ENCODE data around the gene SNCG. TPM values are rescaled to one million over a fixed set of nuclear protein-coding genes. Genes with fewer than 3 reads are reported as not detected.
"Not testable (repeated sequence)": the region's sequence is repeated elsewhere in the genome, so short reads cannot be mapped to it uniquely, and the experiment has no call there.

SNCG gene
- total RNA-seq, 2 donors from 2014 or later = 2.6 to 6.8 TPM

DNA sequence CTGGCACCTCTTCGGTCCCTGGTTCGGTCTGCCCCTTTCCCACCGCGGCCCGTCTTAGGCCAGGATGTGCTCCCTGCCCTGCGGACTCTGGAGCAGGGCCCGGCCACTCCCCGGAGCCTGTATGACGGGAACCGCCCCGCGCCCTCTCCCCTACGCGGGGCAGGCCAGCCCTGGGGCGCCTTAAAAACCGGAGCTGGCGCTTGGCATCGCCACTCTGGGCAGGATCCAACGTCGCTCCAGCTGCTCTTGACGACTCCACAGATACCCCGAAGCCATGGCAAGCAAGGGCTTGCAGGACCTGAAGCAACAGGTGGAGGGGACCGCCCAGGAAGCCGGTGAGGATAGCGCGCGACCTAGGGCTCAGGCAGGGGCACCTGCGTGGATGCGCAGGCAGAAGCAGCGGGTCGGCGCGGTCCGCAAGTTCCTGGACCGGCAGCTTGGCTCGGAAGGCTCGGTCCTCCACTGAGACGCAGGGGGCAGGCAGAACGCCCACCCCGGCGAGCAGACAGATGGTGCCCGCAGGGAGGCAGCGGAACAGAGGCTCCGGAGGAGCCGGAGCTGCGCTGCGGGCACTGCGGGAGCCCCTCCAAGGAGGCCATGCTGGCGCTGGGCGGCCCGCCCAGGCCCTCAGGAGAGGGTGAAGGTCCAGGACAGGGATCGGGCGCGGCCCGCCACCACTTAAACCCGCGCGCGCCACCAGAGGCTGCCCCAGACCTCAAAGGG, 10.0 kb downstream of the SNCG start, which contains the start of gene ADIRF:
TSS of gene ADIRF (plus strand) at position 212 of the 723 bp plus-strand sequence. CDS start at position 275, 63 bp downstream.
- intact Hi-C loops (cut with DNase I, micrococcal nuclease) = loop anchor here in 1 of 2 donors (10.0 kb wide), 1 partner anchor 284 kb away; no protein-coding TSS in a partner anchor
- DNase-seq (peak; percentile 76 to 81), ATAC-seq (peak; percentile 68)

DNA sequence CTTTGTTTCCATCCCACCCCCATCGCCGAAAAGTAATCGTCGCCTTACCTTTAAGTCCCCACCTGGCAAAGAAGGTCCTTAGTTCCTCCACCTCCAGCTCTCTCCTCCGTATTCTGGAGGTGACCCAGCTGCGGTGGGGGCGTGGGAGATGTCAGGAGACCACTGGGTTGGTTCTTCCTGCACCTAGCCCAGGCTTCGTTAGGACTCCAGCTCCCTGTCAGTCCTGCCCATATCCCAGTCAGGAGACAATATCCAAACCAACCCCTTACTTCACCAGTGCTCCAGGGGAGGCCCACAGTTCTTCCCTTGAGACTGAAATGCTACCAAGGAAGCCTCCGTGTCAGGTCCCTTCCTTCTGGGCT, 10.6 kb downstream of the SNCG start:
- no peak for DNase-seq
- ATAC-seq = no peak
- intact Hi-C loops (cut with DNase I, micrococcal nuclease) = loop anchor here in 1 of 2 donors (10.0 kb wide), 1 partner anchor 284 kb away; no protein-coding TSS in a partner anchor

DNA sequence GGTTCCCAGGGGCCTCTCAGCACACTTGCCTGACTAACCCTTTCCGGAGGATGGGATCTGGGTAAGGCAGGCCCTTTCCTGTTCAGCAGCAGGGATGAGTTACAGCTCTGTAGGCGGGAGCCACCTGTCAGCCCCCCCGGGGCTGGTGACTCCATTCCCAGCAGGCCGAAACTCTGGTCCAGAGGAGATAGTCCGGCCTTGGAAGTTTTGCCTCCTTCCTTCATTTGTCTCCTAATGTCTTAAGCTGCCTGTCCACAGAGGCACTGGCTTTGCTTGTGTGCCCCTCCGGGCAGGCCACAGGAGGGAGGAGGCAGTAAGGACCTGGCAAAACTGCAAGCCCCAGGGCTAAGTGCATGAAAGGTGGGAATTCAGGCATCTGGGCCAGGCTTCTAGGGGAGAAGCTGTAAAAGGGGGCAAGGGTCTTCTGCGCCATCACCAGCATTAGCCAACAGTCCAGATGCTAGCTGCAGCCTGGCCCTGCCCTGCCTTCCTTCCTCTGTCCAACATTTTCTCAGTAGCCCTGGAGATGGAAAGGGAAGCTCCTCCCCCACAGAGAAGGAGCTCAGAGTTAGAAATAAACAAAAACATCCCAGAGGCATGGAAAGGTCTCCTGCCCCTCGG, 11.1 kb downstream of the SNCG start:
- ATAC-seq = no peak
- intact Hi-C loops (cut with DNase I, micrococcal nuclease) = loop anchor here in 1 of 2 donors (10.0 kb wide), 2 partner anchors 115 to 285 kb away; no protein-coding TSS in a partner anchor
- DNase-seq = no peak

DNA sequence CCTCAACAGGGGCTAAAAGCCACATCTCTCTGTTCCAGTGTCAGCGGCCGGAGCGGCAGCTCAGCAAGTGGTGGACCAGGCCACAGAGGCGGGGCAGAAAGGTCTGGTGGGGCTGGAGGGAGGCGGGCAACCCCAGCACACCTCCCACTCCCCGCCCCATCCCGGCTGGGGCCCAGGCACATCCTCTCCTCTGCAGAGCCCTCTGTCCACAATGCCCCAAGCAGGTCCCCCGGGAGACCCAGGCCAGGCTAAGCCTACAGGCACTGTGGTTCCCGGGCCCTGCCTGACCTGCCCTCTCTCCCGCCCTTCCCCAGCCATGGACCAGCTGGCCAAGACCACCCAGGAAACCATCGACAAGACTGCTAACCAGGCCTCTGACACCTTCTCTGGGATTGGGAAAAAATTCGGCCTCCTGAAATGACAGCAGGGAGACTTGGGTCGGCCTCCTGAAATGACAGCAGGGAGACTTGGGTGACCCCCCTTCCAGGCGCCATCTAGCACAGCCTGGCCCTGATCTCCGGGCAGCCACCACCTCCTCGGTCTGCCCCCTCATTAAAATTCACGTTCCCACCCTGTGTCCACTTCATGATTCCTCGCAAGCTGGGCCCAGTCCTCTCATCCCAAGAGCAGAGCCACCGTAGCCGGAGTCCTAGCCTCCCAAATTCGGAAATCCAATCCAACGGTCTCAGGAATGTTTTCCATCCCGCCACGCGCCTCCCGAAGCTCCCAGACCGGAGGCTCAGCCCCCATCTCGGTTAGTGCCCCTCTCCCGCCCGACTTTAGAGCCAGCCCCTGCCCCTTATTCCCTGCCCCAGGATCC, 12.0 kb downstream of the SNCG start:
- intact Hi-C loops (cut with DNase I, micrococcal nuclease) = loop anchor here in 1 of 2 donors (10.0 kb wide), 1 partner anchor 114 kb away; no protein-coding TSS in a partner anchor
- ATAC-seq (no peak), DNase-seq (peak; percentile 60 to 71)

DNA sequence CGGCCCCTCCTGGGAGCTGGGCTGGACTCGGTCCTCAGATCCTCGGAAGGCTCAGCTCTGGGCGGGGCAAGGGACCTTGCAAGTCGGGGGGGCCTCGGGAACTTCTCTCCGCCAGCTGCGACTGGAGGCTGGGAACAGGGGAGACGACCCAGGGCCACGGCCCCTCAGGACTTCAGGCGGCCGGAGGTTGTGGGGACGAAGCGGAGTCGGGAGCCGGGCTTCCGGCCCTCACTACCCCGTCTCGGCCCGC, 12.5 kb downstream of the SNCG start:
- ATAC-seq = peak; percentile 11
- intact Hi-C loops (cut with DNase I, micrococcal nuclease) = loop anchor here in 1 of 2 donors (10.0 kb wide), 1 partner anchor 114 kb away; no protein-coding TSS in a partner anchor

DNA sequence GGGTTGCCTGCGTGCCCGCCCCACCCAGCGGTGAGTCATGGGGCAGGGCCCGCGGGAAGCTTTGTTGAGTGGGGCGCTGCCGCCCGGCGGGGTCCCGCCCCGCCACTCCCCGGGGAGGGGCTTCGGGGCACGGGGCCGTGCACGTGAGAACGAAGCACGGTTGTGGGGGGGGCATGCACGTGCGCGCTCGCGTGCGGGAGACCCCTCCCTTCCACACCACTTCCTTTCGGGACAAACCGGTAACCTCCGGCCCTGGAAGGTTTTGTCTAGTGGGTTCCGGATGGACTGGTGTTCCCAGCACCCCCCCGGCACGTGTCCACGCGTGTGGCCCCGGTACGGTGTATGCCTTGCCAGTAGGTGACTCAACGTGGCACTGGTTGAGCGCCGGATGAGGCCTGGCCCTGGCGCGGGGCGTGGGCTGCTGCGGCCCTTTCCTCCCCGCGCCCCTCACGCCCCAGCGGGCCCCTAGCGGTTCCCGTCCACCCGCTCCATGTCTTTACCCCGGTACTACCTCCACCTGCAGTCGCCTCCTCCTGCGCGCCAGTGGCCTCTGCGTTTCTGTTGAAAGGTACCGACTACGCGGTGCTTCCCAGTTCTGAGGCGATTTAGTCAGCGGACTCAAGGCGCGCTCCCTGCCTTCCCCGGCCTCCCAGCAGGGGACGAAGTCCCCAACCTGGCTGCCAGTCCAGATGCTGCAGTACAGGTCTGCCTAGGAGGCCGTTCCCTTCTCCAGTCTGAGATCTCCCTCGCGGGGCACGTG, 13.0 kb downstream of the SNCG start:
- peak; percentile 89 to 92 for DNase-seq
- intact Hi-C loops (cut with DNase I, micrococcal nuclease) = loop anchor here in 1 of 2 donors (10.0 kb wide), 1 partner anchor 113 kb away; no protein-coding TSS in a partner anchor
- ATAC-seq = peak; percentile 78

More for the DNA sequence above, 12.5 kb downstream of the SNCG start:
- no peak for DNase-seq

DNA sequence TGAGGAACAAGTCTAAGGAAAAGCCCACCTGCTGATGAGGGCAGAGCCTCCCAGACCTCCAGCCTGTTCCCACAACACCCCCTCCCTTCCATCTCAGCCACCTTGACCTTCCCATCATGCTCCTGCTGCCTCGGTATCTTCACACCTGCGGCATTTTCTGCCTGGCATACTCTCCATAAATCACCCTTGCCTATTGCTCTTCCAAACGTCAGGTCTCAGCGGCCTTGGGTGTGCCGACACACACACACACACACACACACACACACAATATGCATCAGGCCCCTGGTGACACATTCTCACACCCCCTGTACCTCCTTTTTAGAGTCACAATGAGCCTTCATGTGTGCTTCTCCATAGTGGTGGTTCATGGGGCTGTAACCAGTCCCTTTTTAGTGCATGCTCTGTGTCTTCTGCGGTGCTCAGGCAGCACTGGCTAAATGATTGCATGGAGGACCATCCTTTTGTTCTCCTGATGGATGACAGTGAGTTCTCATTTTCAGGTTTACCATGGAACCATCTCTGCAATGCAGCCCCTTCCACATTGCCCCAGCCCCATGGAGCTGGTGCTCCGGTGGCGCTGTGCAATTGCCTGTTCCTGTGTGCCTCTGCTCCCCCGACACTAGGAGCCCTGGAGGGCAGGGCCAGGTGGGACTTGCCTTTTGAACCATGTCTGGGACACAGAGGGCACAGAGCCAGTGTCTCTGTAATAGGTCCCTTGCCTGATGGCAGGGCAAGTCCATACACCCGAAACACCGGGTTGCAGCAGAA, 14.4 kb downstream of the SNCG start:
- intact Hi-C loops (cut with DNase I, micrococcal nuclease) = loop anchor here in 1 of 2 donors (10.0 kb wide), 1 partner anchor 112 kb away; no protein-coding TSS in a partner anchor
- DNase-seq (no peak), ATAC-seq (no peak)

DNA sequence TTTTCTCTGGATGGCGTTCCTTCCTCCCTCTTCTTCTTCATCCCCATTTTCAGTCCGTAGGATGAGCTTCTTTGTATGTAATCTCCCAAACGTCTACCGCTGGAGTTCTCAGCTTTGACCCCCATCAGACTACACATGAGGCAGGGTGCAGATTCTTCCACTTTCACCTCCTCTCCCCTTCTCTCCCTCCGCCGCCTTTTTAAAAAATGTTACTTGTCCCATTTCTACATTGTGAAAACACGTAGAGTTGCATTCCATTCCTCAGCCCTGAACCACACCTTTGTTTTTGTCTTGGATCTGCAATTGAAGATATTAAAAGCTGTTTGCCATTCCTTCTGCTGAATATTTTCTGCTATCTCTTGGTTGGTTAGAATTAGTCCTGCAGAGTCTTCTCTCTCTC, 16.1 kb downstream of the SNCG start:
- no peak for ATAC-seq
- intact Hi-C loops (cut with DNase I, micrococcal nuclease) = loop anchor here in 1 of 2 donors (10.0 kb wide), 1 partner anchor 110 kb away; no protein-coding TSS in a partner anchor
- no peak for DNase-seq

DNA sequence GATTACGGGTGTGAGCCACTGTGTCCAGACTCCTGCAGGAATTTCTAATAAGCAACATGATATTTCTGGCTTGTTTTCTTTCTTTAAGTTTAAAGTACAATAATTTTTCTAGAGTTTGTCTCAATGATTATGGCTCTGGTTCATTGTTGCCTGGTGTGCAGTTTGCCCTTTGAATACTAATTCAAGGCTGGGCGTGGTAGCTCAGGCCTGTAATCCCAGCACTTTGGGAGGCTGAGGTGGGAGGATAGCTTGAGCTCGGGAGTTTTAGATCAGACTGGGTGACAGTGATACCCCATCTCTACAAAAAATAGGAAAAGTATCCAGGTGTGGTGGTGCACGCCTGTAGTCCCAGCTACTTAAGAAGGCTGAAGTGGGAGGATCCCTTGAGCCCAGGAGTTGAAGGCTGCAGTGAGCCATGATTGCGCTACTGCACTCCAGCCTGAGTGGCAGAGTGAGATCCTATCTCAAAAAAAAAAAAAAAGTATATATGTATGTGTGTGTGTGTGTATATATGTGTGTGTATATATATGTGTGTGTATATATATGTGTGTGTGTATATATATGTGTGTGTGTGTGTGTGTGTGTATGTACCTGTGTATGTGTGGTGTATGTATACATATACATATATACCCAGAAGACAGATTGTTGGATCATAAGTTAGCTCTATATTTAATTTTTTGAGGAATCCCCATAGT, 18.1 kb downstream of the SNCG start:
- intact Hi-C loops (cut with DNase I, micrococcal nuclease) = loop anchor here in 1 of 2 donors (10.0 kb wide), 1 partner anchor 108 kb away; no protein-coding TSS in a partner anchor
- ATAC-seq = peak; percentile 24
- no peak for DNase-seq

DNA sequence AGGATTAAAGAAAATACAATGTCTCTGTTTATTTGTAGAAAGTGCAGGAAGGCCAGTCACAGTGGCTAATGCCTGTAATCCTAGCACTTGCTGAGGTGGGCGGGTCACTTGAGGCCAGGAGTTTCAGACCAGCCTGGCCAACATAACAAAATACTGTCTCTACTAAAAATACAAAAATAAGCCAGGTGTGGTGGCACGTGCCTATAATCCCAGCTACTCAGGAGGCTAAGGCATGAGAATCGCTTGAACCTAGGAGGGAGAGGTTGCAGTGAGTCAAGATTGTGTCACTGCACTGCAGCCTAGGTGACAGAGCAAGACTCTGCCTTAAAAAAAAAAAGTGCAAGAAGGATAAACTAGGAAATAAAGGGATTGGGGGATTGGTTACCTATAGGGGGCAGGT, 20.1 kb downstream of the SNCG start:
- intact Hi-C loops (cut with DNase I, micrococcal nuclease) = loop anchor here in 1 of 2 donors (10.0 kb wide), 1 partner anchor 106 kb away; no protein-coding TSS in a partner anchor
- not testable (repeated sequence) for DNase-seq, ATAC-seq

DNA sequence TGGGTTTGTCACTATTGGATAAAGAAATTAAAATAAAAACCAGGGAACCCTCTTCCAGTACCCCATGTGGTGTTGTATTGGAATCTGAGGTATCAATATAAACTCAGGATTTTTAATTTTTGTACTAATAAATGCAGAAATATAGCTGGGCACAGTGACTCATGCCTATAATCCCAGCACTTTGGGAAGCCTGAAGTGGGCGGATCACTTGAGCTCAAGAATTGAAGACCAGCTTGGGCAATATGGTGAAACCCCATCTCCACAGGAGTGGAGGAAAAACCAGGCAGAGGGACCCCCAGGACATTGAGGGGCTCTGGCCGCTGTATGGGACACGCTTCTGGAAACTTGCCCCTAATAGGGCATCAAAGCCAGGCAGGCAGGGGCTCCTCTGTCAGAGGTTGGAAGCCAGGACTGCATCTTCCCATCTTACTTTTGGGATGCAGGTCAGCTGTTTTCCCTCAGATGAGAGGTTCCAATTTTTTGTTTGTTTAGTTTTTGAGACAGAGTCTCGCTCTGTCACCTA, 21.0 kb downstream of the SNCG start:
- intact Hi-C loops (cut with DNase I, micrococcal nuclease) = loop anchor here in 1 of 2 donors (10.0 kb wide), 1 partner anchor 105 kb away; no protein-coding TSS in a partner anchor
- no peak for ATAC-seq

DNA sequence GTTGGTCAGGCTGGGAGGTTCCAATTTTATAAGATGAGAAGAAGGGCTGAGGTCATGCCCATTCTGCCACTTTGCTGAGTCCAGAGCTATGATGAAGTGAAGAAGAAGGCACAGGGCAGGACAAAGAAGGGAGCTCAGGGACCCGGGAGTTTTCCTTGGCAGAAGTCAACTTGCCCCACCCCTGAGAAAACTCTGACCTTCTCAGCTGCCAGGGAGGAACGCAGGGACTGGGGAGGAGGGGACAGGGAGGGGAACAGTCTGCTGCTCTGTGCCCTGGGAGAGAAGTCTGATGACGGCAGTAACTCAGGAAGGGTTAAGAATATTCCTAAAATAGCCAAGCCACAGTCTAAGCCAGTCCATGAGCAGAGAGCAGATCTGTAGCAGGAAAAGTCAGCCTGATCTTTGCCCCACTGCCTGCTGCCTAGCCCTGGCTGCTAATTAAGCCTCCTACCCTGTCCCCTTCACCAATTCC, 21.6 kb downstream of the SNCG start:
- no peak for DNase-seq
- ATAC-seq = peak; percentile 88
- intact Hi-C loops (cut with DNase I, micrococcal nuclease) = loop anchor here in 1 of 2 donors (10.0 kb wide), 1 partner anchor 105 kb away; no protein-coding TSS in a partner anchor

More for the DNA sequence above, 21.0 kb downstream of the SNCG start:
- no peak for DNase-seq

DNA sequence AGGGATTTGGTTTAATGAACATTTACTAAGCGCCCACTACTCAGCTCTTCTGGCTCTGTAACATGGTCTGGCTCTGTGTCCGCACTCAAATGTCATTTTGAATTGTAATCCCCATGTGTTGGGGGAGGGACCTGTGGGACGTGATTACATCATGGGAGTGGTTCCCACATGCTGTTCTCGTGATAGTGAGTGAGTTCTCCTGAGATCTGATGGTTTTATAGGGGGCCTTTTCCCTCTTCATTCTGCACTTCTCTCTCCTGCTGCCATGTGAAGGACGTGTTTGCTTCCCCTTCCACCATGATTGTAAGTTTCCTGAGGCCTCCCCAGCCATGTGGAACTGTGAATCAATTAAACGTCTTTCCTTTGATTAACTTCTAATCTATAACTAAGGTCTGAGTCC, 22.6 kb downstream of the SNCG start:
- DNase-seq; ATAC-seq; intact Hi-C loops (cut with DNase I, micrococcal nuclease): not testable (repeated sequence)

DNA sequence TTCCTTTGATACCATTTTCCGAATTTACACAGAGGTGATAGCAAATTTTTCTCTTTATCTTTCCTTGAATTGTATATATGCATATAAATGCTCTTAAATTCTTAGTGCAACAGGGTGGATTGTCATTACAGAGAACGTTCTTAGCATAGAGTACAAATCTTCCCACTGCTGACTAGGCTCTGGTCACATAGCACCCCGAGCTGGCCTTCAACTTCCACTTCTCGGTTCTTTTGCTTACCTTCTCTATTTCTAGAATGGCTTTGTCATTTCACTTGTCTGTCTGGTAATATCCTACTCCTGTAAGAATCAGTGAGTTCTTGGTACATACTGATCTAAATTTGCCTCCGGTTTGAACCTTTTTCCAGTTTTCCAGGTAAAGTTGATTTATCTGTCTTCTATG, 23.3 kb downstream of the SNCG start:
- DNase-seq (no peak), ATAC-seq (no peak)
- intact Hi-C loops (cut with DNase I, micrococcal nuclease) = no loop called here

DNA sequence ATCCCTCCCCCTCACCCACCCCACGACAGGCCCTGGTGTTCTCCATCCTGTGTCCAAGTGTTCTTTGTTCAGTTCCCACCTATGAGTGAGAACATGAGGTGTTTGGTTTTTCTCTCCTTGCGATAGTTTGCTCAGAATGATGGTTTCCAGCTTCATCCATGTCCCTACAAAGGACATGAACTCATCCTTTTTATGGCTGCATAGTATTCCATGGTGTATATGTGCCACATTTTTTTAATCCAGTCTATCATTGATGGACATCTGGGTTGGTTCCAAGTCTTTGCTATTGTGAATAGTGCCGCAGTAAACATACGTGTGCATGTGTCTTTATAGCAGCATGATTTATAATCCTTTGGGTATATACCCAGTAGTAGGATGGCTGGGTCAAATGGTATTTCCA, 26.1 kb downstream of the SNCG start:
- ATAC-seq; intact Hi-C loops (cut with DNase I, micrococcal nuclease); DNase-seq: not testable (repeated sequence)

DNA sequence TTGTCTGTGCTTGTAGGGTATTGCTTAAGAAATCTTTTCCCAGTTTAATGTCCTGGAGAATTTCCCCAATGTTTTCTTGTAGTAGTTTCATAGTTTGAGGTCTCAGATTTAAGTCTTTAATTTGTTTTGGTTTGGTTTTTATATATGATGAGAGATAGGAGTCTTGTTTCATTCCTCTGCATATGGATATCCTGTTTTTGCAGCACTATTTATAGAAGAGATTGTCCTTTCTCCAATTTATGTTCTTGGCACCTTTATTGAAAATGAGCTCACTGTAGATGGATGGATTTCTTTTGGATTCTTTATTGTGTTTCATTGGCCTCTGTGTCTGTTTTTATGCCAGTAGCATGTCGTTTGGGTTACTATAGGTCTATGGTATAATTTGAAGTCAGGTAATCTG, 30.1 kb downstream of the SNCG start:
- DNase-seq = no peak
- intact Hi-C loops (cut with DNase I, micrococcal nuclease) = no loop called here
- no peak for ATAC-seq

Data from left colon (tissue), 2 donors.